Thyroid gland (tissue), 4 donors: ENCODE data around the gene AGFG2. TPM values are rescaled to one million over a fixed set of nuclear protein-coding genes. Genes with fewer than 3 reads are reported as not detected.
A peak's percentile ranks its signal among the peaks of the same experiment; 100 is the strongest.

Experiments used
- DNase-seq, 2 donors: peaks; one replicate each; pipeline ENCODE4 v3.0.0-alpha.2; 2019
- H3K27ac ChIP-seq, 3 donors: fragments of 200-600 bp; sonication (generic); 1 replicate in 2 of 3; 2 replicates in 1 of 3; pipeline ENCODE4 v1.5.1; 2016 to 2019; ENCODE audit warnings: mild to moderate bottlenecking in 1 of 3, moderate library complexity in 1 of 3
- H3K27me3 ChIP-seq: fragments of 200-600 bp; sonication (generic); one replicate; pipeline ENCODE4 v1.5.1; 2019
- H3K36me3 ChIP-seq, 2 donors: fragments of 200-600 bp; sonication (generic); one replicate each; pipeline ENCODE4 v1.5.1; 2016 to 2019
- H3K4me1 ChIP-seq, 2 donors: fragments of 200-600 bp; sonication (generic); one replicate each; pipeline ENCODE4 v1.5.1; 2017 to 2019
- H3K4me3 ChIP-seq, 3 donors: fragments of 200-600 bp; sonication (generic); replicated peaks in 1 of 3; 1 replicate in 2 of 3; 2 replicates in 1 of 3; pipeline ENCODE4 v1.5.1; 2016; ENCODE audit warnings: mild to moderate bottlenecking in 1 of 3
- H3K9me3 ChIP-seq: fragments of 200-600 bp; sonication (generic); one replicate; pipeline ENCODE4 v1.5.1; 2017
- POLR2A ChIP-seq, 2 donors: fragments of 450-650 bp; IDR thresholded peaks; one replicate each; pipeline ENCODE4 v1.6.1; 2017; ENCODE audit warnings: antibody characterized with exemption in 2 of 2, mild to moderate bottlenecking in 2 of 2, moderate library complexity in 1 of 2
- WGBS, 2 donors: methylation state at CpG; one replicate each; pipeline ENCODE4 v1.1.5; 2017; 5-methylcytosine and 5-hydroxymethylcytosine counted together
- intact Hi-C: fragments of 100-400 bp; cut with DNase I; formaldehyde crosslinking; loops from one replicate; pipeline ENCODE4 v1.15.1; 2023
- total RNA-seq, 4 donors: library from RNA; depleted of rRNA; stranded (reverse); fragments of >200 nt; gene quantifications; one replicate each; pipeline ENCODE4 v1.2.3, GENCODE V29; 2016
- TF ChIP-seq, protein P1 (sequence below), 6 experiments: fragments of 200-600 bp in 3 of 6; fragments of 450-650 bp in 3 of 6; sonication (generic) in 3 of 6; IDR thresholded peaks; one replicate each; pipeline ENCODE4 v1.5.1; 2016 to 2019; ENCODE audit warnings: antibody characterized with exemption in 6 of 6, mild to moderate bottlenecking in 2 of 6, inconsistent platforms in 1 of 6, moderate library complexity in 1 of 6

Gene AGFG2
- total RNA-seq, 4 donors from 2014 or later: 26.1 to 34.6 (median 28.0) TPM

GRCh38 chr7:100598425-100598824, 59.4 kb downstream of the AGFG2 start:
- no peak for TF ChIP-seq POLR2A (IDR thresholded peaks at IDR 0.05)
- TF ChIP-seq, protein P1, sequence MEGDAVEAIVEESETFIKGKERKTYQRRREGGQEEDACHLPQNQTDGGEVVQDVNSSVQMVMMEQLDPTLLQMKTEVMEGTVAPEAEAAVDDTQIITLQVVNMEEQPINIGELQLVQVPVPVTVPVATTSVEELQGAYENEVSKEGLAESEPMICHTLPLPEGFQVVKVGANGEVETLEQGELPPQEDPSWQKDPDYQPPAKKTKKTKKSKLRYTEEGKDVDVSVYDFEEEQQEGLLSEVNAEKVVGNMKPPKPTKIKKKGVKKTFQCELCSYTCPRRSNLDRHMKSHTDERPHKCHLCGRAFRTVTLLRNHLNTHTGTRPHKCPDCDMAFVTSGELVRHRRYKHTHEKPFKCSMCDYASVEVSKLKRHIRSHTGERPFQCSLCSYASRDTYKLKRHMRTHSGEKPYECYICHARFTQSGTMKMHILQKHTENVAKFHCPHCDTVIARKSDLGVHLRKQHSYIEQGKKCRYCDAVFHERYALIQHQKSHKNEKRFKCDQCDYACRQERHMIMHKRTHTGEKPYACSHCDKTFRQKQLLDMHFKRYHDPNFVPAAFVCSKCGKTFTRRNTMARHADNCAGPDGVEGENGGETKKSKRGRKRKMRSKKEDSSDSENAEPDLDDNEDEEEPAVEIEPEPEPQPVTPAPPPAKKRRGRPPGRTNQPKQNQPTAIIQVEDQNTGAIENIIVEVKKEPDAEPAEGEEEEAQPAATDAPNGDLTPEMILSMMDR (IDR thresholded peaks at IDR 0.05): no peak
- H3K4me1 ChIP-seq: no peaks in the 10 kb centered on the region
- no peaks in the 10 kb centered on the region for H3K27me3 ChIP-seq
- no peak overlapping the region for H3K27ac ChIP-seq
- intact Hi-C loops: no loop called here
- no peak for DNase-seq
- H3K4me3 ChIP-seq: no peak overlapping the region
- 86 to 93% methylated on average over 4 of the region's 4 CpGs for WGBS, 2 donors
- no peaks in the 10 kb centered on the region for H3K9me3 ChIP-seq
- no peaks in the 10 kb centered on the region for H3K36me3 ChIP-seq

- no peaks in the 10 kb centered on the region for H3K27me3 ChIP-seq
- TF ChIP-seq, protein P1 (IDR thresholded peaks at IDR 0.05): no peak
- H3K27ac ChIP-seq: no peak overlapping the region
- intact Hi-C loops: no loop called here
- H3K9me3 ChIP-seq: no peaks in the 10 kb centered on the region
- no peak for DNase-seq
- no peaks in the 10 kb centered on the region for H3K36me3 ChIP-seq
- 75 to 79% methylated on average over 16 to 18 of the region's 18 CpGs for WGBS, 2 donors
- no peak overlapping the region for H3K4me3 ChIP-seq
- H3K4me1 ChIP-seq: peaks cover 4% of the 10 kb centered on the region in 2 donors
These were observed 61.1 kb downstream of the AGFG2 start for GRCh38 chr7:100599911-100600729.

DNA sequence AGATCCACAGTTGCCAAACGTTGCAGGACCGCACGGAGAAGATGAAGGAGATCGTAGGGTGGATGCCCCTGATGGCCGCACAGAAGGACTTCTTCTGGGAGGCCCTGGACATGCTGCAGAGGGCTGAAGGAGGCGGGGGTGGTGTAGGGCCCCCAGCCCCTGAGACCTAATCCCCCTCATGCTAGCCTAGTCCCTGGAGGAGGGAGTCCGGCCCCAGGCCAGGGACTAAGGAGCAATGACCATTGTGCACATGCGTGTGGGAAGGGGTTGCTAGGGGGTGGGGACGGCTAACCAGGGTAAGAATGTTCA, 61.7 kb downstream of the AGFG2 start:
- Histone ChIP-seq H3K4me3 (no peak overlapping the region), H3K27ac (no peak overlapping the region), H3K4me1 (peaks cover 7% of the 10 kb centered on the region in 2 donors), H3K27me3 (no peaks in the 10 kb centered on the region), H3K9me3 (no peaks in the 10 kb centered on the region), H3K36me3 (no peaks in the 10 kb centered on the region)
- WGBS, 2 donors: 79 to 81% methylated on average over 9 of the region's 9 CpGs
- intact Hi-C loops: no loop called here
- DNase-seq: no peak
- TF ChIP-seq, protein P1 (IDR thresholded peaks at IDR 0.05): no peak
- no peak for TF ChIP-seq POLR2A (IDR thresholded peaks at IDR 0.05)

DNA sequence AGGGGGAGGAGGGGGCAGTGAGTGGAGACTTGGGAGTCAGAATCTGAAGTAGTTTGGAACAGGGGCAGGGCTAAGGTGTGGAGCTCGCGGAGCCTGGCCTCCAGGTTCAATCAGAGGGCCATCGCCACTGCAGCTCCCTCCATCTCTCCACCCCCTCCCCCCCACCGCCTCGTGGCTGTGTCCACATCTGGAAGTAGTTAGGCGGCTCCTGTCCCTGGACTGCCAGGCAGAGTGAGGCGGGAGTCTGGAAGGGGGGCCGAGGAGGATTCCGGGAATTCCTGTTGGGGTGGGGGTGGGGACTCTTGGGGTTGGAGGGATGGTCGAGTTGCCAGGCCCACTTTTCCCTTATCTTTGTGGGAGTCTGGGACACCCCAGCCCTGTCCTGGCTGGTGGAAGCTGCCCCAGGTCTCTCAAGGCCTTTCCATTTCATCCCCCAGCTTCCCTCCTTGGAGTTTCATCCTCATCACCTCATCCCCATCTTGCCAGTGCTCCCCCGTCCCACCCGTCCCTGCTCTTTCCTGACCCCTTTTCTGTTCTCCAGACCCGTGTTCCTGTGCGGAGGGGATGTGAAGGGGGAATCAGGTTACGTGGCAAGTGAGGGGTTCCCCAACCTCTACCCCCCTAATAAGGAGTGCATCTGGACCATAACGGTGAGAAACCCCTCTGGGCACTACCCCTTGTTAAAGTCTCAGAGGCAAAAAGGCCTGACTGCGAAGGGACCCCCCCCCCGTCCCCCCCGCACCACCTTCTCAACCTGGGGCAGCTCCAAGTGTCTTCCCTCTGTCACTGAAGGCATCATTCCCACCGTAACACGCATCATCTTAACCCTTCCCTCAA, 64.1 kb downstream of the AGFG2 start:
- Histone ChIP-seq H3K36me3 (no peaks in the 10 kb centered on the region), H3K9me3 (no peaks in the 10 kb centered on the region), H3K27me3 (no peaks in the 10 kb centered on the region), H3K4me1 (peaks cover 7% of the 10 kb centered on the region in 2 donors), H3K27ac (peak overlapping the region; percentile 39 to 71 (median 70)), H3K4me3 (peak overlapping the region in 1 of 3 donors; percentile 54)
- WGBS, 2 donors: 51 to 58% methylated on average over 15 to 21 of the region's 21 CpGs
- no peak for TF ChIP-seq POLR2A (IDR thresholded peaks at IDR 0.05)
- TF ChIP-seq, protein P1 (IDR thresholded peaks at IDR 0.05): no peak
- DNase-seq: peak; percentile 51 to 54
- intact Hi-C loops: no loop called here

GRCh38 chr7:100603726-100604027, 64.7 kb downstream of the AGFG2 start:
- H3K27me3 ChIP-seq: no peaks in the 10 kb centered on the region
- DNase-seq: no peak
- no peaks in the 10 kb centered on the region for H3K36me3 ChIP-seq
- no peaks in the 10 kb centered on the region for H3K9me3 ChIP-seq
- TF ChIP-seq, protein P1 (IDR thresholded peaks at IDR 0.05): no peak
- TF ChIP-seq POLR2A (IDR thresholded peaks at IDR 0.05): no peak
- 16 to 31% methylated on average over 3 to 7 of the region's 10 CpGs for WGBS, 2 donors
- peaks cover 7% of the 10 kb centered on the region in 2 donors for H3K4me1 ChIP-seq
- intact Hi-C loops: no loop called here
- H3K4me3 ChIP-seq: peak overlapping the region in 2 of 3 donors; percentile 48 to 54
- H3K27ac ChIP-seq: peak overlapping the region; percentile 39 to 71 (median 70)
